ENCODE results near the gene SUGT1. TPM values are rescaled to one million over a fixed set of nuclear protein-coding genes. Genes with fewer than 3 reads are reported as not detected.

The SUGT1 gene
- total and polyA plus RNA-seq, 2 donors (not counting 1 experiment from before 2014, with no cell fraction given) = 9.5 to 38.4 TPM

GRCh38 chr13:52711286-52711685 is 58.6 kb downstream of the SUGT1 start:
- no peak for TF ChIP-seq EZH2 (IDR thresholded peaks at IDR 0.05; ENCODE audit: borderline replicate concordance, insufficient read depth, low read depth, low read length, poor library complexity, severe bottlenecking)
- TF ChIP-seq, protein P1, sequence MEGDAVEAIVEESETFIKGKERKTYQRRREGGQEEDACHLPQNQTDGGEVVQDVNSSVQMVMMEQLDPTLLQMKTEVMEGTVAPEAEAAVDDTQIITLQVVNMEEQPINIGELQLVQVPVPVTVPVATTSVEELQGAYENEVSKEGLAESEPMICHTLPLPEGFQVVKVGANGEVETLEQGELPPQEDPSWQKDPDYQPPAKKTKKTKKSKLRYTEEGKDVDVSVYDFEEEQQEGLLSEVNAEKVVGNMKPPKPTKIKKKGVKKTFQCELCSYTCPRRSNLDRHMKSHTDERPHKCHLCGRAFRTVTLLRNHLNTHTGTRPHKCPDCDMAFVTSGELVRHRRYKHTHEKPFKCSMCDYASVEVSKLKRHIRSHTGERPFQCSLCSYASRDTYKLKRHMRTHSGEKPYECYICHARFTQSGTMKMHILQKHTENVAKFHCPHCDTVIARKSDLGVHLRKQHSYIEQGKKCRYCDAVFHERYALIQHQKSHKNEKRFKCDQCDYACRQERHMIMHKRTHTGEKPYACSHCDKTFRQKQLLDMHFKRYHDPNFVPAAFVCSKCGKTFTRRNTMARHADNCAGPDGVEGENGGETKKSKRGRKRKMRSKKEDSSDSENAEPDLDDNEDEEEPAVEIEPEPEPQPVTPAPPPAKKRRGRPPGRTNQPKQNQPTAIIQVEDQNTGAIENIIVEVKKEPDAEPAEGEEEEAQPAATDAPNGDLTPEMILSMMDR (IDR thresholded peaks at IDR 0.05) = no peak
- Histone ChIP-seq H3K9me3 (ENCODE audit: control extremely low read depth in 1 of 3, control insufficient read depth in 2 of 3, insufficient read depth in 1 of 3, low read length in 2 of 3) (no peaks in the 10 kb centered on the region), H3K4me1 (ENCODE audit: control insufficient read depth in 2 of 2, insufficient read depth in 2 of 2, low read length in 2 of 2) (no peaks in the 10 kb centered on the region), H3K36me3 (replicated peaks in 1 of 2; ENCODE audit: control extremely low read depth in 1 of 2, control insufficient read depth in 1 of 2, extremely low read depth in 1 of 2, insufficient read depth in 2 of 2, low read length in 1 of 2) (no peaks in the 10 kb centered on the region), H3K27me3 (replicated peaks in 1 of 4; ENCODE audit: control extremely low read depth in 1 of 4, control insufficient read depth in 3 of 4, insufficient read depth in 4 of 4, low read length in 3 of 4) (no peaks in the 10 kb centered on the region), H2AFZ (ENCODE audit: insufficient read depth, low read depth, low read length, poor library complexity, severe bottlenecking) (no peak overlapping the region), H3K27ac (ENCODE audit: low read length in 2 of 2) (no peak overlapping the region), H3K79me2 (ENCODE audit: control insufficient read depth, insufficient read depth, low read length) (no peaks in the 10 kb centered on the region), H3K9ac (ENCODE audit: low read length) (no peak overlapping the region), H3K4me3 (ENCODE audit: control extremely low read depth in 1 of 5, extremely low read depth in 1 of 5, insufficient read depth in 1 of 5, low read depth in 2 of 5, low read length in 4 of 5) (no peak overlapping the region), H3K4me2 (replicated peaks; ENCODE audit: low read depth, low read length, poor library complexity, severe bottlenecking) (no peak overlapping the region), H4K20me1 (ENCODE audit: control insufficient read depth, insufficient read depth, low read length, poor library complexity, severe bottlenecking) (no peaks in the 10 kb centered on the region)
- no peak overlapping the region for H3K27ac Mint-ChIP-seq
- DNase-seq (no peak), ATAC-seq (ENCODE audit: low read depth) (no peak)
- peaks cover 3% of the 10 kb centered on the region for H3K27me3 Mint-ChIP-seq
- peaks cover 2% of the 10 kb centered on the region for H3K9me3 Mint-ChIP-seq (ENCODE audit: insufficient read depth)
- H3K4me3 Mint-ChIP-seq = no peak overlapping the region
- intact Hi-C loops (cut with micrococcal nuclease) = no loop called here
- H3K4me1 Mint-ChIP-seq = no peaks in the 10 kb centered on the region
- CTCF ChIA-PET = interaction anchor here (0.7 kb wide), 1 partner anchor 88 kb away, joined by 3 read pairs; no protein-coding TSS in a partner anchor
- WGBS (ENCODE audit: insufficient coverage) = 100% methylated on average over 2 of the region's 3 CpGs
- POLR2A ChIA-PET = no interaction called here

DNA sequence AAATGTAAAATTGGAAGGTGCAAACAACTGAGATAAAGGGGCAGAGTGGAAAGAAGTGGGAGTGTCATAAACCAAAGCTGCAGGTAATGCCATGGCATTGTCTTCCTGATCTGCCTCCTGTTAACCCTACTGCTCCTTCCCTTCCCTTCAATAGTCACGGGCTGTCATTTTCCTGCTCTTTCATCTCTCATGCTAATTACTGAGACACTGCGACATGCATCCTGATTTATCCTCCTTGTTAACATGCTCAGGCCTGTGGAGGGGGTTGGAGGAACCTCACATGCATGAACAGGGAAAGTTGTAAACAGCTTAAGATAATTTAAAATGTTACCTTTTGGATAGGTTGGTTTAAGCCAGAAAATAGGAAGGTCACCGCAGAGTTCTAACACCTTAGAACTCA is 59.7 kb downstream of the SUGT1 start:
- CTCF ChIA-PET = no interaction called here
- Histone ChIP-seq H4K20me1 (ENCODE audit: control insufficient read depth, insufficient read depth, low read length, poor library complexity, severe bottlenecking) (no peaks in the 10 kb centered on the region), H3K4me3 (ENCODE audit: control extremely low read depth in 1 of 5, extremely low read depth in 1 of 5, insufficient read depth in 1 of 5, low read depth in 2 of 5, low read length in 4 of 5) (no peak overlapping the region), H3K4me2 (replicated peaks; ENCODE audit: low read depth, low read length, poor library complexity, severe bottlenecking) (no peak overlapping the region), H3K9ac (ENCODE audit: low read length) (no peak overlapping the region), H3K27me3 (replicated peaks in 1 of 4; ENCODE audit: control extremely low read depth in 1 of 4, control insufficient read depth in 3 of 4, insufficient read depth in 4 of 4, low read length in 3 of 4) (no peaks in the 10 kb centered on the region), H3K27ac (ENCODE audit: low read length in 2 of 2) (no peak overlapping the region), H3K36me3 (replicated peaks in 1 of 2; ENCODE audit: control extremely low read depth in 1 of 2, control insufficient read depth in 1 of 2, extremely low read depth in 1 of 2, insufficient read depth in 2 of 2, low read length in 1 of 2) (no peaks in the 10 kb centered on the region), H3K79me2 (ENCODE audit: control insufficient read depth, insufficient read depth, low read length) (no peaks in the 10 kb centered on the region), H3K9me3 (ENCODE audit: control extremely low read depth in 1 of 3, control insufficient read depth in 2 of 3, insufficient read depth in 1 of 3, low read length in 2 of 3) (no peaks in the 10 kb centered on the region), H2AFZ (ENCODE audit: insufficient read depth, low read depth, low read length, poor library complexity, severe bottlenecking) (no peak overlapping the region), H3K4me1 (ENCODE audit: control insufficient read depth in 2 of 2, insufficient read depth in 2 of 2, low read length in 2 of 2) (no peaks in the 10 kb centered on the region)
- Mint-ChIP-seq H3K4me1 (no peaks in the 10 kb centered on the region), H3K9me3 (ENCODE audit: insufficient read depth) (peaks cover 4% of the 10 kb centered on the region), H3K4me3 (no peak overlapping the region), H3K27ac (no peak overlapping the region), H3K27me3 (peaks cover 8% of the 10 kb centered on the region)
- DNase-seq (no peak), ATAC-seq (ENCODE audit: low read depth) (no peak)
- POLR2A ChIA-PET = no interaction called here
- WGBS (ENCODE audit: insufficient coverage) = no CpG with 5 or more reads among the region's 3 CpGs
- intact Hi-C loops (cut with micrococcal nuclease) = no loop called here
- no peak for TF ChIP-seq EZH2 (IDR thresholded peaks at IDR 0.05; ENCODE audit: borderline replicate concordance, insufficient read depth, low read depth, low read length, poor library complexity, severe bottlenecking)
- TF ChIP-seq, protein P1 (IDR thresholded peaks at IDR 0.05) = no peak
